A549 treated with AZD9567 at 1 μM for 4 hours (cell line): ENCODE measurements around the gene GPR135. TPM values are rescaled to one million over a fixed set of nuclear protein-coding genes. Genes with fewer than 3 reads are reported as not detected.

Experiments used
- total RNA-seq: library from RNA; stranded (reverse); fragments of 200-300 nt; extraction: Qiagen RNA extraction; gene quantifications from 5 replicates; pipeline ENCODE4 v1.2.3, GENCODE V29; 2022; ENCODE audit not compliant: insufficient read depth

The GPR135 gene
- total RNA-seq, result 0.80 to 1.2 TPM (median 1.1 TPM) in 5 replicates

GRCh38 chr14:59465316-59466135 is at the start of gene GPR135:
Gene GPR135 (minus strand): TSS chr14:59465380. CDS start chr14:59465226, 154 bp downstream.

DNA sequence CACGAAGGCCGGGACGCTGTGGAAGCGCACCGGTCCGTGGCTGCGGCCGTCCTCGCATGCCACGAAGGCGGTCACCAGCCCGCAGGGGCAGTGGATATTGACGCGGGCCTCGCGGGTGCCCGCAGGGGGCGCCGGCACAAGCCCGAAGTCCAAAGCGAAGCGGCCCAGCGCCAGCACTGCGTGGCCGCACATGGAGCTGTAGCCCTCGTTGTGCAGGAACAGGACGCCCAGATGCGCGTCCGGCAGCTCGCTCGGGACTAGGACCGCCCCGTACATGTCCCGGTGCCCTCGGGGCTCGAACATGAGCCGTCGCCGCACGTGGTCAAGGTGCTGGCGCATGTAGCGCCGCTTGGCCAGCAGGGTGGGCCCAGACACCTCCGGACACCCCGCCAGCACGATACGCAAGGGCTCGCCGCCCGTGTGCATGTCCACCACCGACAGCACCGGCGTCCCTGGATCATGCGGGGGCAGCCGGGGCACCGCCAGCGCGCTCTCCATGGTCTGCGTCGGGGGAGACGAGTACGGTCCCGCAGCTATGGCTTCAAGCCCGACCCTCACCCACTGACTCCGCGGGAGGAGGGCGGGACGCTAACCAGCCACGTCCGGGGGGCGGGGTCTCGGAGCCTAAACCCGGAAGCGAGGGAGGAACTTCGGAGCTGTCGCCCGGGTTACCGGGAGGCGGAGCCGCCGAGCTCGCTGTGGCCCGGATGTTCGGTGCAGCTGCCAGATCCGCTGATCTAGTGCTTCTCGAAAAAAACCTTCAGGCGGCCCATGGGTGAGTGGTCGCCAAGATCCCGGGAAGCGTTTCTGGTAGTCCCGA is 18.8 kb upstream of the GPR135 start, which contains the start of the genes JKAMP and L3HYPDH:
JKAMP (plus strand) TSS at position 699 of the 820 bp plus-strand sequence; CDS start at position 772, 73 bp downstream.
L3HYPDH (minus strand) TSS at position 590 of the 820 bp plus-strand sequence; CDS start at position 498, 92 bp downstream.

Other genes starting within 250 kb of the GPR135 start
- 36.2 to 42.6 TPM (median 37.5 TPM) in 5 replicates for gene L3HYPDH, start 19.0 kb upstream of the GPR135 start, total RNA-seq
- gene JKAMP, start 19.1 kb upstream of the GPR135 start, total RNA-seq, result 65.4 to 77.2 TPM (median 68.5 TPM) in 5 replicates
- gene CCDC175, start 111.4 kb upstream of the GPR135 start, total RNA-seq, result not detected in 5 replicates